Measurements from ENCODE around the gene DUSP16.

Gene DUSP16

GRCh38 chr12:12518464-12518845 is 44.2 kb downstream of the DUSP16 start:
- TF ChIP-seq, protein P1, sequence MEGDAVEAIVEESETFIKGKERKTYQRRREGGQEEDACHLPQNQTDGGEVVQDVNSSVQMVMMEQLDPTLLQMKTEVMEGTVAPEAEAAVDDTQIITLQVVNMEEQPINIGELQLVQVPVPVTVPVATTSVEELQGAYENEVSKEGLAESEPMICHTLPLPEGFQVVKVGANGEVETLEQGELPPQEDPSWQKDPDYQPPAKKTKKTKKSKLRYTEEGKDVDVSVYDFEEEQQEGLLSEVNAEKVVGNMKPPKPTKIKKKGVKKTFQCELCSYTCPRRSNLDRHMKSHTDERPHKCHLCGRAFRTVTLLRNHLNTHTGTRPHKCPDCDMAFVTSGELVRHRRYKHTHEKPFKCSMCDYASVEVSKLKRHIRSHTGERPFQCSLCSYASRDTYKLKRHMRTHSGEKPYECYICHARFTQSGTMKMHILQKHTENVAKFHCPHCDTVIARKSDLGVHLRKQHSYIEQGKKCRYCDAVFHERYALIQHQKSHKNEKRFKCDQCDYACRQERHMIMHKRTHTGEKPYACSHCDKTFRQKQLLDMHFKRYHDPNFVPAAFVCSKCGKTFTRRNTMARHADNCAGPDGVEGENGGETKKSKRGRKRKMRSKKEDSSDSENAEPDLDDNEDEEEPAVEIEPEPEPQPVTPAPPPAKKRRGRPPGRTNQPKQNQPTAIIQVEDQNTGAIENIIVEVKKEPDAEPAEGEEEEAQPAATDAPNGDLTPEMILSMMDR (IDR thresholded peaks at IDR 0.05; ENCODE audit: low read depth, low read length): no peak
- DNase-seq (ENCODE audit: extremely low read depth, low read depth): no peak

DNA sequence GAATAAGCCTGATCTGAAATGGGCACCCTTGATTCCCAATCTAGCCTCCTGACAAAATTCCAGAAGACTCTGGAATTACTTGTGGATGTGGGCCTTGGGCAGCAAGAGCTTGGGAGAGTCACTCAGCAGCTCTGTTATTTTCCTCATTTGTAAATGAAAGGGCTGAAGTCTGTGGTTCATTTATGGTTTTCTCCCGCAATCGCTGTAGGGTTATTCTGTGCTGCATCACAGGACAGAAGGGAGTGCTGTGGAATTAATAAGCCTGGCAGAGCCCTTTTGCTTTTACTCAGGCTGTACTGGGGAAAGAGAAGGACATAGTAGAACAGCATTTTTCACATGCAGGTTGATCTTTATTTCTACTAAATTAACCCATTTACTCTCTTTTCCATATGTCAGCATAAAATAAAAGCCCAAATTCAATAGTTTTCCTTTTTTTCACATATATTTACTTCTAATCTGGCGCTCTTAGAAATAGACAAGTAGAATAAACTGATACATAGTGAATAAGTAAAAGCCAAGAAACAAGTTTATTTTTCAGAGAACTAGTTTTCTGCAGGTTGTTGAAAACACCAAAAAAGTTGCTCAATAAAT is 49.2 kb downstream of the DUSP16 start:
- TF ChIP-seq, protein P1 (IDR thresholded peaks at IDR 0.05; ENCODE audit: low read depth, low read length): no peak
- DNase-seq (ENCODE audit: extremely low read depth, low read depth): no peak

DNA sequence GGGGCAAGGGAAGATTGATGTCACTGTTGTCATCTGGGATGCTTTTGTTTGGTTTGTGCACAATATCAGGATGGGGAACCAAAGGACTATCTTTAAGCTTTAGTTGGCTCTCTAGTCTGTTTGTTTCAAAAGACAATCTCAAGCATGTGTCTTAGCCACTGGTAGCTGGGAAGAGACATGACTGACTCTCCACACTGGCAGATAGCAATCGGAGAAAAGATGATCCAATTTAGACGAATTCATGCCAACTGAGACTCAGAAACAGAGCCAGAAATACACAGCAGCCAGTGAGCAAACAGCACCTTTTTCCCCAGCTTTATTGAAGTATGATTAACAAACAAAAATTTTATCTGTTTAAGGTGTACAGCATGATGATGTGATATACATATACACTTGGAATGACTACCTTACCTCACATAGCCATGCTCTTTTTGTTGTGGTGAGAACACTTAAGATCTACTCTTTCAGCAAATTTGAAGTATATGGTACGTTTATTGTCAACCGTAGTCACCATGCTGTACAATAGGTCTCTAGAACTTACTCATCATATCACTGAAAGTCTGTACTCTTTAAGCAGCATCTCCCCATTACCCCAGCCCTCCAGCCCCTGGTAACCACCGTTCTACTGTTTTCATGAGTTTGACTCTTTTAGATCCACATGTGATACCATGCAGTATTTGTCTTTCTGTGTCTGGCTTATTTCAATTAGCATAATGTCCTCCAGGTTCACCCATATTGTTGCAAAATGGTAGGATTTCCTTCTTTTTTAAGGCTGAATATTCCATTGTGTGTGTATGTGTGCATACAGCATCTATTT is 50.6 kb downstream of the DUSP16 start:
- TF ChIP-seq, protein P1 (IDR thresholded peaks at IDR 0.05; ENCODE audit: low read depth, low read length): no peak
- no peak for DNase-seq (ENCODE audit: extremely low read depth, low read depth)

- DNase-seq (ENCODE audit: extremely low read depth, low read depth): no peak
- TF ChIP-seq, protein P1 (IDR thresholded peaks at IDR 0.05; ENCODE audit: low read depth, low read length): no peak
Observed at GRCh38 chr12:12511021-12511783, 51.5 kb downstream of the DUSP16 start.

- TF ChIP-seq, protein P1 (IDR thresholded peaks at IDR 0.05; ENCODE audit: low read depth, low read length): no peak
- DNase-seq (ENCODE audit: extremely low read depth, low read depth): no peak
Observed at GRCh38 chr12:12510551-12510950, 52.1 kb downstream of the DUSP16 start.

GRCh38 chr12:12510141-12510540 is 52.5 kb downstream of the DUSP16 start:
- TF ChIP-seq, protein P1 (IDR thresholded peaks at IDR 0.05; ENCODE audit: low read depth, low read length): no peak
- no peak for DNase-seq (ENCODE audit: extremely low read depth, low read depth)

- peak; percentile 28 for DNase-seq (ENCODE audit: extremely low read depth, low read depth)
- TF ChIP-seq, protein P1 (IDR thresholded peaks at IDR 0.05; ENCODE audit: low read depth, low read length): no peak
Observed at GRCh38 chr12:12508612-12509011, 54.1 kb downstream of the DUSP16 start.
